MM.1S (cell line): ENCODE measurements around the gene HIF1AN.

Experiments
- CTCF ChIP-seq: fragments of 300-600 bp; sonication (generic); IDR thresholded peaks from 2 replicates; pipeline ENCODE4 v1.5.1; 2016; ENCODE audit warnings: antibody characterized with exemption, low read length, mixed read lengths
- EZH2phosphoT487 ChIP-seq: fragments of 300-600 bp; sonication (generic); IDR thresholded peaks from 2 replicates; pipeline ENCODE4 v1.6.1; 2018; ENCODE audit warnings: antibody characterized with exemption, low read length

GRCh38 chr10:100516847-100517246 lies 18.9 kb upstream of the HIF1AN start:
- TF ChIP-seq CTCF = peak; percentile 40
- TF ChIP-seq EZH2phosphoT487 = no peak
